Measurements from ENCODE around the gene UHRF2.
A peak's percentile ranks its signal among the peaks of the same experiment; 100 is the strongest.
"Not testable (repeated sequence)": the region's sequence is repeated elsewhere in the genome, so short reads cannot be mapped to it uniquely, and the experiment has no call there.

UHRF2 gene

GRCh38 chr9:6412487-6413364 lies at the start of gene UHRF2:
TSS of gene UHRF2 (plus strand) at chr9:6413199. CDS start at chr9:6413491, 292 bp downstream.
- DNase-seq (ENCODE audit: low read depth): peak; percentile 97

GRCh38 chr9:6367128-6367890 lies 45.7 kb upstream of the UHRF2 start:
- DNase-seq (ENCODE audit: low read depth): no peak

DNA sequence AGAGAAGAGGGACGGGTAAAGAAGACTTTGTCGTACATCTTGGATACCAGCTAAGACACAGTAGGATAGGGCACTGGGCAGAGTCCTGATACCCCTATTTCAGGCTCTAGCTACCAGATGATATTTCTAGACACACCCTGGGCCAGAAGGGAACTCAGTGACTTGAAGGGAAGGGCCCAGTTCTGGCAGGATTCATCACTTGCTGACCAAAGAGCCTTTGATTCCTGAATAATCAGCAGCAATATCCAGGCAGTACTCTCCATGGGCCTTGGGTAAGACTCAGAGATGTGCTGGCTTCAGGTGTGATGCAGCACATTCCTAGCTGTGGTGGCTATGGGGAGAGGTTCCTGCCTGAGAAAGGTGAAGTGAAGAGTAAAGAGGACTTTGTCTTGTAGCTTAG lies 44.2 kb upstream of the UHRF2 start:
- no peak for DNase-seq (ENCODE audit: low read depth)

DNA sequence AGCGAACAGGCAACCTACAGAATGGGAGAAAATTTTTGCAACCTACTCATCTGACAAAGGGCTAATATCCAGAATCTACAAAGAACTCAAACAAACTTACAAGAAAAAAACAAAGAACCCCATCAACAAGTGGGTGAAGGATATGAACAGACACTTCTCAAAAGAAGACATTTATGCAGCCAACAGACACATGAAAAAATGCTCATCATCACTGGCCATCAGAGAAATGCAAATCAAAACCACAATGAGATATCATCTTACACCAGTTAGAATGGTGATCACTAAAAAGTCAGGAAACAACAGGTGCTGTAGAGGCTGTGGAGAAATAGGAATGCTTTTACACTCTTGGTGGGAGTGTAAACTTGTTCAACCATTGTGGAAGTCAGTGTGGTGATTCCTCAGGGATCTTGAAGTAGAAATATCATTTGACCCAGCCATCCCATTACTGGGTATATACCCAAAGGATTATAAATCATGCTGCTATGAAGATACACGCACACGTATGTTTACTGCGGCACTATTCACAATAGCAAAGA lies 31.5 kb upstream of the UHRF2 start:
- not testable (repeated sequence) for DNase-seq (ENCODE audit: low read depth)

- peak; percentile 39 for DNase-seq (ENCODE audit: low read depth)
Measured at GRCh38 chr9:6382681-6383080, 30.3 kb upstream of the UHRF2 start.

DNA sequence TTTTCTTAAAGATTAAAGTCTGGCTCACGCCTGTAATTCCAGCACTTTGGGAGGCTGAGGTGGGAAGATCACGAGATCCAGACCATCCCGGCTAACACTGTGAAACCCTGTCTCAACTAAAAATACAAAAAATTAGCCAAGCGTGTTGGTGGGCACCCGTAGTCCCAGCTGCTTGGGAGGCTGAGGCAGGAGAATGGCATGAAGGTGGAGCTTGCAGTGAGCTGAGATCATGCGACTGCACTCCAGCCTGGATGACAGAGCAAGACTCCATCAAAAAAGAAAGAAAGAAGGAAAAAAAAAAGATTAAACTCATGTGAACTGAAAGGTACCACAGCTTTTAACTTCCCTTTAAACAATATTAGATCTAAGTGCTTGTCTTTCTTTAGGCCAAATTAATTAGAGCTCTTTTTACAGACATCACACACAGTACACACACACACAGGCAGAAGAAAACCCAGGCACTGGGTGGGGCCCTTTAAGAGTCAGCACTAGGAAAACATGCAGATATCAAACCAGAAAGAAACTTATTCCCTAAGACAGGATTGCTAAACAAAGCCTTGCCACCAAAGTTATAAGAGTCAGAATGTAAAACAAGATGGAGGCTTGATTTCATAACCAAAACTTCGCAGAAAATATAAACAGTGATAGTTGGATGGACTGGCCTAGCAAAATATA lies 29.3 kb upstream of the UHRF2 start:
- DNase-seq (ENCODE audit: low read depth): peak; percentile 79

GRCh38 chr9:6384732-6385131 lies 28.3 kb upstream of the UHRF2 start:
- DNase-seq (ENCODE audit: low read depth): no peak

DNA sequence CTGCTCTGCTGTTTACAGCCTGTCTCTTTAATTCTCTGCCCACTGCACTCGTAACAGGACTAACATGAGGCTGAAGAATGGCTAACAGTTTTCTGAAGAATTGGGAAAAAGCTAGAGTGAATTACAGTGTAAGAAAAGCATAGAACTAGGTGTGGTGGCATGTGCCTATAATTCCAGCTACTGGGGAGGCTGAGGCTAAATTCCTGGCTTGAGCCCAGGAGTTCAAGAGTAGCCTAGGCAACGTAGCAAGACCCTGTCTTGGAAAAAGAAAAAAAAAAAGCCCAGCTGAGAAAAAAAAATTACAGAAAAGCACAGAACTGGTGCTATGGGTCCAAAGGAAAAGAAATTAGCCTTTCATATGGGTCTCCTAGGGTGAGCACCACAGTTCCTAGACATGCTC lies 13.9 kb upstream of the UHRF2 start:
- DNase-seq (ENCODE audit: low read depth): no peak

DNA sequence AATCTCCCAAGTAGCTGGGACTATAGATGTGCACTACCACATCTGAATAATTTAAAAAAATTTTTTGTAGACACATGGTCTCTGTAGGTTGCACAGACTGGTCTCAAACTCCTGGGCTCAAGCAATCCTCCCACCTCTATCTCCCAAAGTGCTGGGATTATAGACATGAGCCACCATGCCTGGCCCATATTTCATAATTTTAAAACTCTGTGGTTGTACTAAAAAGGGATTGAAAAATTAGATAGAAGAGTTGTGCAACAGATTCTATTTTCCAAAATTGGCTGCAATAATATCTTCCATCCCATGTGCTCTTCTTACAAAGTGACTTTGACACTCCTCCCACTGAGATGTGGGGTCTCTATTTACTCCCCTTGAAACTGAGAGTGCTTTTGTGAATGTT lies 7.6 kb upstream of the UHRF2 start:
- peak; percentile 24 for DNase-seq (ENCODE audit: low read depth)

DNA sequence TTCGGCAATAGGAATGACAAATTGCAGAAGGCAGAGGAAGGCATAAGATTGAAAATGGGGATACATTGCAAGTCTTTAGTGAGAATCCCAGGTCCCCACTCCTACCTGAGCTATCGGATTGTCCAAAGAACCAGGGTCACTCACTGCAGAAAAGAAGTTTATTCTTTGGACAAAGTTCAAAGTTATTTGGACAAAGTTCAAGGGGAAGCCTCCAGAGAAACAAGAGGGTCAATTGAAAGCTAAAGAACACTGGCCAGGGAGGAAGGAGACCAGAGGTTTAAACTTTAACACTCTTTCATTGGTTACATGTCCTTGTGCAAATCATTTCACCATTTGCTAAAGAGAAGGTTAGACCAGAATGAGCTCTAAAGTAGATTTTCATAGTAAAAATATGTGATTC lies 5.2 kb upstream of the UHRF2 start:
- DNase-seq (ENCODE audit: low read depth): no peak

GRCh38 chr9:6408320-6408719 lies 4.7 kb upstream of the UHRF2 start:
- no peak for DNase-seq (ENCODE audit: low read depth)

- no peak for DNase-seq (ENCODE audit: low read depth)
Measured at GRCh38 chr9:6409811-6410210, 3.2 kb upstream of the UHRF2 start.

- DNase-seq (ENCODE audit: low read depth): no peak
Measured at GRCh38 chr9:6410633-6411032, 2.4 kb upstream of the UHRF2 start.

DNA sequence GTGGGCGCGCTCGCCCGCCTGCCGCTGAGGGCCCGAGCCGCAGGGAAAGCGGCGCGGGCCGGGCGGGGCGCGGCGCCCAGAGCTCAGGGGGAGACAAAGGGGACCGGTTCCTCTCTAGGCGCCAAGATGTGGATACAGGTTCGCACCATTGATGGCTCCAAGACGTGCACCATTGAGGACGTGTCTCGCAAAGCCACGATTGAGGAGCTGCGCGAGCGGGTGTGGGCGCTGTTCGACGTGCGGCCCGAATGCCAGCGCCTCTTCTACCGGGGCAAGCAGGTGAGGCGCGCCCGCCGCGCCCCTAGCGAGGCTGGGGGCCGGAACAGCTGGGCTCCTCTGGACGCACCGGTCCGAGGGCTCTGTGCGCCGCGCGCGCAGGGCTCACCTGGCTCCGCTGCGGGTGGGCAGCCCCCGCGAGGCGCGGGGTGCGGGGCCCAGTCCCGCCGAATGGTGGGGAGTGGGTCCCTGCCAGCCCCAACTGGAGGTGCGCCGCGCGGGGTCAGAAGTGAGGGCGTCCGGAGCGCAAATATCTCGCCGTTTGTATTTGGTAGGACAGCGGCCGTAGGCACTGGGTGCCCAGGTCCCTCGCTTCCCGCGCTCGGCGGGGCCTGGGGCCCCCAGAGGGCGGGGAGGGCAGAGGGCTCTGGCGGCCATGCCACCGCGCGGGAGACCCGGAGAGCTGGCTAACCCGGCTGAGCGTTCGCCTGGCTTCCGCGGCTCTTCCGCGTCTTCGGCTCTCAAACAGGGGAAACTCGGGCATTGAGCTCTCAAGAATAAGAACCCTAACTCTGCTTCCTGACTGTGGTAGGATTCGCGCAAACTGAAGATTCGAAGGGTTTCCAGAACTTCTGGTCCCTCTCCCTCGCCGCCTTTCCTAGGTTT lies 607 bp downstream of the UHRF2 start:
- no peak for DNase-seq (ENCODE audit: low read depth)

GRCh38 chr9:6414247-6414641 lies 1.2 kb downstream of the UHRF2 start:
- peak; percentile 56 for DNase-seq (ENCODE audit: low read depth)

DNA sequence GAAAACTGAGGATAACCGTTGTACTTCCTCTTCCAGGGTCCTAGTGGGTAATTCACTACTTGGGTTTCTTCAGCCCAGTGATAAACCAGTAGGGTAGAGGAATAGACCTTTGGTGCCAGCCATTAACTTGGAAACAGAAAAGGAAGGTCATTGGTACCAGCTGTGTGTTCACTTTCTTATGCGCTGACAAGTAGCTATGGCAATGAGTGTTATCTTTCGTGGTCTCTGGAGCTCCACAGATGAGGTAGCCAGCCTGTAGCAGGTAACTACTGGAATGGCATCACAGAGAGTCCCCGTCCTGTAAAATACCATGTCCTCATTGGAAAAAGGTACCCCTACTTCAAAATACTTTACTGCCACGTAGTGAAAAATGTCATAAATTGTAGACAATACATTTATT lies 2.3 kb downstream of the UHRF2 start:
- DNase-seq (ENCODE audit: low read depth): no peak

GRCh38 chr9:6417186-6417585 lies 4.2 kb downstream of the UHRF2 start:
- no peak for DNase-seq (ENCODE audit: low read depth)

DNA sequence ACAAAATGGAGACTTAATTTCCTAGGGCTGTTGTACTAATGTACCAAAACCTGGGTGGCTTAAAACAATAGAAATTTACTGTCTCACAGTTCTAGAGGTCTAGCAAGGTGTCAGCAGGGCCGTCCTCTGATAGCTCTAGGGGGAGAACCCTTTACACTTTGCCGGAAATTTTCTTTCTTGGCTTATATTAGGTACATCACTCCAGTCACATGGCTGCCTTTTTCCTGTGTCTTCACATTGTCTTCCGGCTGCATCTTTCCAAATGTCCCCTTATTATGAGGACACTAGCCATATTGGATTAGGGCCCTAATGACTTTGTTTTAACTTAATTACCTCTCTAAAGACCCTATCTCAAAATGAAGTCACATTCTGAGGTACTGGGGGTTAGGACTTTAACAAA lies 5.8 kb downstream of the UHRF2 start:
- no peak for DNase-seq (ENCODE audit: low read depth)

DNA sequence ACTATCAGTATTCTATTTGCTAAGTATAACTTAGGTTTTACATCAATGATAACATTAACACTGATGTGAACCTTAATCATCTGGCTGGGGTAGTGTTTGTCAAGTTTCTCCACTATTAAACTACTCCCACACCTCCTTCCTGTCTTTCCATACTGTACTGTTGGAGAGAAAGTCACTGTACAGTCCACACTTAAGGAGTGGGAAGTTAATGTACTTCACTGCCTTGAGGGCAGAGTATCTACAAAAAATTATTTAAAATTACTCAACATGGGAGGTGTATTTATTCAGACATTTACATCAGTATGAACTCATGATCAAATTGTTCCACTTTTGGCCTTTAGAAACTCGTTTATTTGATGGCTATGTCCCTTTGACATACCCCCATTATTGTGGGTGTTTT lies 11.9 kb downstream of the UHRF2 start:
- no peak for DNase-seq (ENCODE audit: low read depth)

- peak; percentile 29 for DNase-seq (ENCODE audit: low read depth)
Measured at GRCh38 chr9:6426117-6426516, 13.1 kb downstream of the UHRF2 start.

Data from fibroblast of gingiva (primary cell).